Epidermal melanocyte (primary cell): Measurements from ENCODE around the gene CAPN8.

ENCODE experiments used
- DNase-seq: peaks from one replicate; pipeline ENCODE4 v3.0.0; 2011; ENCODE audit warnings: low spot score; ENCODE audit not compliant: insufficient read length

Gene CAPN8

GRCh38 chr1:223618680-223619079 is 46.8 kb downstream of the CAPN8 start:
- DNase-seq = no peak

- DNase-seq = no peak
These were observed 48.0 kb downstream of the CAPN8 start for GRCh38 chr1:223617323-223618070.

GRCh38 chr1:223616586-223616985 is 48.9 kb downstream of the CAPN8 start:
- DNase-seq = no peak

- no peak for DNase-seq
These were observed 53.6 kb downstream of the CAPN8 start for GRCh38 chr1:223611936-223612335.

GRCh38 chr1:223609977-223610376 is 55.5 kb downstream of the CAPN8 start:
- no peak for DNase-seq

- no peak for DNase-seq
These were observed 56.4 kb downstream of the CAPN8 start for GRCh38 chr1:223609066-223609465.

- DNase-seq = no peak
These were observed 107.0 kb downstream of the CAPN8 start for GRCh38 chr1:223558512-223558911.

- DNase-seq = no peak
These were observed 108.4 kb downstream of the CAPN8 start for GRCh38 chr1:223557130-223557475.

- no peak for DNase-seq
These were observed 108.9 kb downstream of the CAPN8 start for GRCh38 chr1:223556414-223557129.

GRCh38 chr1:223553957-223554356 is 111.5 kb downstream of the CAPN8 start:
- no peak for DNase-seq

GRCh38 chr1:223551610-223552009 is 113.9 kb downstream of the CAPN8 start:
- DNase-seq = no peak

GRCh38 chr1:223549740-223550139 is 115.8 kb downstream of the CAPN8 start:
- no peak for DNase-seq

- DNase-seq = no peak
These were observed 118.0 kb downstream of the CAPN8 start for GRCh38 chr1:223547316-223548114.

GRCh38 chr1:223545343-223545742 is 120.2 kb downstream of the CAPN8 start:
- no peak for DNase-seq

- no peak for DNase-seq
These were observed 121.9 kb downstream of the CAPN8 start for GRCh38 chr1:223543560-223543959.

- DNase-seq = no peak
These were observed 122.7 kb downstream of the CAPN8 start for GRCh38 chr1:223542831-223543230.

GRCh38 chr1:223540485-223541106 is 124.9 kb downstream of the CAPN8 start:
- DNase-seq = no peak

GRCh38 chr1:223539750-223540149 is 125.8 kb downstream of the CAPN8 start:
- no peak for DNase-seq

GRCh38 chr1:223538981-223539380 is 126.5 kb downstream of the CAPN8 start:
- no peak for DNase-seq

- DNase-seq = no peak
These were observed 130.2 kb downstream of the CAPN8 start for GRCh38 chr1:223535319-223535718.

GRCh38 chr1:223534677-223535076 is 130.8 kb downstream of the CAPN8 start:
- DNase-seq = no peak

- DNase-seq = no peak
These were observed 131.8 kb downstream of the CAPN8 start for GRCh38 chr1:223533708-223534107.
